Fibroblast of lung (primary cell): ENCODE data around the gene LAP3. TPM values are rescaled to one million over a fixed set of nuclear protein-coding genes. Genes with fewer than 3 reads are reported as not detected.

Experiments
- DNase-seq, 2 donors: peaks; one replicate each; pipeline versions ENCODE4 v3.0.0 to v3.0.0-alpha.2; 2010; ENCODE audit warnings: low read depth in 2 of 2
- H2AFZ ChIP-seq: 2 replicates; pipeline ENCODE4 v1.5.1; 2012; ENCODE audit warnings: low read length, control low read depth, inconsistent platforms
- H3K27ac ChIP-seq: 2 replicates; pipeline ENCODE4 v1.5.1; 2011; ENCODE audit warnings: low read length, control low read depth; ENCODE audit not compliant: insufficient read depth
- H3K27me3 ChIP-seq: 2 replicates; pipeline ENCODE4 v1.5.1; 2011; ENCODE audit warnings: mild to moderate bottlenecking, low read length; ENCODE audit not compliant: control insufficient read depth, insufficient read depth
- H3K36me3 ChIP-seq: 2 replicates; pipeline ENCODE4 v1.5.1; 2011; ENCODE audit warnings: low read length; ENCODE audit not compliant: control insufficient read depth, insufficient read depth
- H3K4me1 ChIP-seq: 2 replicates; pipeline ENCODE4 v1.5.1; 2011; ENCODE audit warnings: low read length; ENCODE audit not compliant: control insufficient read depth, insufficient read depth; ENCODE audit errors: extremely low read depth
- H3K4me2 ChIP-seq: 2 replicates; pipeline ENCODE4 v1.5.1; 2011; ENCODE audit warnings: low read length, control low read depth; ENCODE audit not compliant: insufficient read depth; ENCODE audit errors: extremely low read depth
- H3K4me3 ChIP-seq, 4 experiments: fragments of 200-600 bp in 1 of 4; sonication (generic) in 1 of 4; replicated peaks in 1 of 4; 2 replicates each; pipeline ENCODE4 v1.5.1; 2011 to 2016; ENCODE audit warnings: low read length in 4 of 4, low read depth in 3 of 4, mild to moderate bottlenecking in 3 of 4, control low read depth in 2 of 4, inconsistent platforms in 1 of 4, mixed read lengths in 1 of 4; ENCODE audit not compliant: insufficient read depth in 1 of 4; ENCODE audit errors: control extremely low read depth in 1 of 4
- H3K79me2 ChIP-seq: 2 replicates; pipeline ENCODE4 v1.5.1; 2012; ENCODE audit warnings: mild to moderate bottlenecking, low read length, inconsistent platforms; ENCODE audit not compliant: control insufficient read depth, insufficient read depth
- H3K9ac ChIP-seq: 2 replicates; pipeline ENCODE4 v1.5.1; 2011; ENCODE audit warnings: mild to moderate bottlenecking, low read length, control low read depth; ENCODE audit not compliant: insufficient read depth
- H3K9me3 ChIP-seq: 2 replicates; pipeline ENCODE4 v1.5.1; 2012; ENCODE audit warnings: low read depth, low read length; ENCODE audit not compliant: control insufficient read depth, insufficient read depth
- H4K20me1 ChIP-seq: 2 replicates; pipeline ENCODE4 v1.5.1; 2011; ENCODE audit warnings: low read length; ENCODE audit not compliant: control insufficient read depth, insufficient read depth; ENCODE audit errors: extremely low read depth
- CTCF ChIP-seq, 2 donors: IDR thresholded peaks in 1 of 2; conservative IDR thresholded peaks in 1 of 2; 1 replicate in 1 of 2; 2 replicates in 1 of 2; pipeline ENCODE4 v1.5.1; 2011 to 2012; ENCODE audit warnings: low read length in 2 of 2, control low read depth in 1 of 2, inconsistent platforms in 1 of 2, low read depth in 1 of 2, mild to moderate bottlenecking in 1 of 2
- EZH2 ChIP-seq: IDR thresholded peaks from 2 replicates; pipeline ENCODE4 v1.5.1; 2012; ENCODE audit warnings: low read length, control low read depth, mild to moderate bottlenecking; ENCODE audit errors: missing control alignments
- polyA plus RNA-seq, 2 donors: library from polyadenylated mRNA; depleted of rRNA in 1 of 2; stranded (reverse) in 1 of 2; unstranded in 1 of 2; fragments of >200 nt; gene quantifications; 2 replicates each; pipeline ENCODE4 v1.2.1, GENCODE V29; 2011 to 2012; ENCODE audit warnings: missing spikeins in 1 of 2
- total RNA-seq: library from RNA; depleted of rRNA; stranded (reverse); fragments of >200 nt; gene quantifications from 2 replicates; pipeline ENCODE4 v1.2.1, GENCODE V29; 2014

The LAP3 gene
- total and polyA plus RNA-seq, 2 donors (not counting 1 experiment from before 2014, with no cell fraction given), result 80.8 to 116 TPM

GRCh38 chr4:17546222-17546621 lies 30.8 kb upstream of the LAP3 start:
- Histone ChIP-seq H3K79me2 (no peaks in the 10 kb centered on the region), H3K27ac (no peak overlapping the region), H3K4me3 (no peak overlapping the region), H4K20me1 (no peaks in the 10 kb centered on the region), H3K9me3 (no peaks in the 10 kb centered on the region), H3K36me3 (no peaks in the 10 kb centered on the region), H3K27me3 (no peaks in the 10 kb centered on the region), H3K4me2 (no peak overlapping the region), H3K9ac (no peak overlapping the region), H3K4me1 (no peaks in the 10 kb centered on the region), H2AFZ (no peak overlapping the region)
- no peak for DNase-seq
- TF ChIP-seq EZH2, result no peak
- TF ChIP-seq CTCF (conservative IDR thresholded peaks at IDR 0.05 in 1 of 2, IDR thresholded peaks at IDR 0.05 in 1 of 2; ENCODE audit: low read depth in 1 of 2, low read length in 2 of 2), result no peak

GRCh38 chr4:17546678-17547077 lies 30.3 kb upstream of the LAP3 start:
- Histone ChIP-seq H4K20me1 (no peaks in the 10 kb centered on the region), H3K36me3 (no peaks in the 10 kb centered on the region), H2AFZ (no peak overlapping the region), H3K27me3 (no peaks in the 10 kb centered on the region), H3K79me2 (no peaks in the 10 kb centered on the region), H3K9me3 (no peaks in the 10 kb centered on the region), H3K27ac (no peak overlapping the region), H3K4me2 (no peak overlapping the region), H3K9ac (no peak overlapping the region), H3K4me1 (no peaks in the 10 kb centered on the region), H3K4me3 (no peak overlapping the region)
- DNase-seq, result no peak
- TF ChIP-seq EZH2 (no peak), CTCF (conservative IDR thresholded peaks at IDR 0.05 in 1 of 2, IDR thresholded peaks at IDR 0.05 in 1 of 2; ENCODE audit: low read depth in 1 of 2, low read length in 2 of 2) (no peak)

- no peaks in the 10 kb centered on the region for H3K36me3 ChIP-seq
- no peak overlapping the region for H3K4me3 ChIP-seq
- H2AFZ ChIP-seq, result no peak overlapping the region
- H3K4me2 ChIP-seq, result no peak overlapping the region
- no peaks in the 10 kb centered on the region for H4K20me1 ChIP-seq
- H3K27me3 ChIP-seq, result no peaks in the 10 kb centered on the region
- no peaks in the 10 kb centered on the region for H3K4me1 ChIP-seq
- no peaks in the 10 kb centered on the region for H3K79me2 ChIP-seq
- no peak for DNase-seq
- TF ChIP-seq CTCF (conservative IDR thresholded peaks at IDR 0.05 in 1 of 2, IDR thresholded peaks at IDR 0.05 in 1 of 2; ENCODE audit: low read depth in 1 of 2, low read length in 2 of 2) (no peak), EZH2 (no peak)
- H3K9me3 ChIP-seq, result no peaks in the 10 kb centered on the region
- no peak overlapping the region for H3K27ac ChIP-seq
- no peak overlapping the region for H3K9ac ChIP-seq
Observed at GRCh38 chr4:17550549-17550948, 26.4 kb upstream of the LAP3 start.
